ENCODE measurements around the gene CDC45.

CDC45 gene

DNA sequence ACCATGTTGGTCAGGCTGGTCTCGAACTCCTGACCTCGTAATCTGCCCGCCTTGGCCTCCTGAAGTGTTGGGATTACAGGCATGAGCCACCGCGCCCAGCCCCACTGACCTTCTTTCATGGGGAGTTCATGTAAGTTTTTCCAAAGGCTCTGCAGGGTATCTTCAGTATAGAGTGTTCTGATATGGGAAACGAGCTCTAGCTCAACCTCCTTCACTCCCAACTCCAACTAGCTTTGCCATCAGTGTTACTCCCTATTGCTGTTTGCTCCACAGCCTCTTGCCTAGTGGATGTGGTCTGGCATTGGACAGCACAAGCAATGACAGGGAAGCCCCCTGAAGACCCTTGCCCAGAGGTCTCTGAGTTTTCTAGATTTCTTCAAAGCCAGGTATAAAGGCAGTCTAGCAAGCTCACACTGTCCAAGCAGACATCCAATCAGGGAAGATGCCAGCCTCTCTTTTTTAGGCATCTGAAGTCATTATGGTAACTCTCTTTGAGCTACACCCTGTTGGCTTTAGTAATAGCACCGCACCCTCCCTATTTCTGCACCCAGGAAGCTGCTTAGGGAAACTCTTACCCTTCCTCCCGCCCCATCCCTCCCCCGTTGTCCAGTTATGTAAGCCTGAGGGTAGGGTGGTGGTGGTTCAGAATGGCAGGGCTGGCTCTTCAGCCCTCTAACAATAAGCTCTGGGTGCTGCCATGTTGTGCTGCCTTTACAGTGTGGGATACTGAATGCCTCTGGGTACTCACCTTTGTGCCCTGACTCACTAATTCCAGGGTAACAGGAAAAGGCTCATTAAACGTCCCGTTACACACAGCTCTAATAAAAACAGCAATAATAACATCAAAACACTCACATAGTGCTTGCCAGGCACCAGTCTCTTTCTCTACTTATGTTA lies 85.9 kb downstream of the CDC45 start:
- no peak for DNase-seq (ENCODE audit: low read depth)

DNA sequence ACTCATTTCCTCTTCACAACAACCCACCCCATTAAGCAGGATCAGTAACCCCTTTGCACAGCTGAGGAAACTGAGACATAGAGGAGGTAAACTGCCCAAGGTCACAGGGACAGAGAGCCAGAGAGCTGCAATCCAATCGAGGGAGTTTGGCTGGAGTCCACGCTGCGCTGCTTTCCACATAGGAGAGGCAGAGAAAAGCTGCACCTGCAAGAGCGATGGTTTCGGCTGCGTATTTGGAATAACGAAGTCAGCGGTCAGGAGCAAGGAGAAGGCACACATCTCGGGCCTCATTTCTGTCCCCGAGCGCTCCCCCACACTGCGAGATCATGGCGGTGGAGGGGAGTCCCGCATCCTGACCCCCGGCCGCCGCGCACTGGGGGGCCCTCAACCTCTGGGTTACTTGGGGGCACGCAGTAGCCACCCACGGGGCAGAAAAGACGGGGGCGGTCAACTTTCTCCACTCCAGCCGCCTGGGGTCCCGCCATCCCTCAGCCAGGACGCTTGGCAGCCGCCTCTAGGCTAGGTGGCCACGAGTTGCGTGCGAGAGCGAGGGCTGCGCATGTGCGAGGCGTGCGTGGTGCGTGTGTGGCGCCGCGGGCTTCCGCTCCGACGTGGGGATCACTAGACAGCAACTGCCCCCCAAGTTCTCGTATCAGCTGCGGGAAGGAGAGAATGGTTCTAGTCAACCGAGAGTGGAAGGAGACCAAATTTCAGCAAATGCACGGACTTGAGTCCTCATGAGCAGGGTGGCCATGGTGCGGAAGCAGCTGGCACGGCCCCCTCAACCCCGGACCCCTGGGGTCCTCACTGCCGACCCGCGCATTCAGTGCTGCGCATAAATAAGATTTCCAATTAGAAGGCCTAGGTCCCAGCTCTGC lies 86.8 kb downstream of the CDC45 start:
- DNase-seq (ENCODE audit: low read depth) = no peak

DNA sequence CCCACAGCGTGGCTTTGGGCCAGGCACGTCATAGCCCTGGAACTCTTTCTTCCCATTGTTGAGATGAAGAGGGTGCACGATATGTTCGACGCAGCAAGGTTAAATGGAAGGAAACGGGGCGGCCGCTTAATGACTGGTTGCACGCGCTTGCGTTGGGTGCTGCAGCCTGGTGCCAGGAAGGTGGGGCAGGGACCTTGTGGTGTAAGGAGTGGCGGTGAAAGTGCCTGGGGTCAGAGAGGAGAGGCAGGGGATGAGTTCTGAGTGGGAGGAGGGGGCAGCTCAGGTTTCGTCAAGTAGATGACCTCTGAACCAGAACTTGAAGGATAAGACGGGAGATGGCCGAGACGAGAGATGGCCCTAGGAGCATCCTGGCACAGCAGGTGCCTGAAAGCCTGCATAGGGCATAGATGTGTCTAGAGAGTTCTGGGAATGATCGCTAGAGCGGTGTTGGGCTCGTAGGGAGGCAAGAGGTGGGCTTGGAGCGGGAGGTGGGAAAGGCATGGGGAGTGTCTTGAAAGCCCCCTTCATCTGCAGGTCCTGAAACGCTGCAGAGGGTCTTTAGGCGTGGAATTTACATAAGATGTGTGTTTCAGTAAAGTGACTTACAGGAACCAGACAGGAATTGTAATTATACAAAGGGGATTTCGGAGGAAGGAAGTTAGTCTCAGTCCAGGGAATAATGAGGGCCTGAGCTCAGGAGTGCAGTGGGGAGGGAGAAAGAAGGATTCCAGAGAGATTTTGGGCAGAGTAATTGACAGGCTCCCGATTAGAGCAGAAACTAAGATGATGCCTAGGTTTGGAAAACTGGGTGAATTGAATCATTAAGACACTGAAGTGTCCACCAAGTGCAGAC lies 87.7 kb downstream of the CDC45 start:
- DNase-seq (ENCODE audit: low read depth) = no peak

DNA sequence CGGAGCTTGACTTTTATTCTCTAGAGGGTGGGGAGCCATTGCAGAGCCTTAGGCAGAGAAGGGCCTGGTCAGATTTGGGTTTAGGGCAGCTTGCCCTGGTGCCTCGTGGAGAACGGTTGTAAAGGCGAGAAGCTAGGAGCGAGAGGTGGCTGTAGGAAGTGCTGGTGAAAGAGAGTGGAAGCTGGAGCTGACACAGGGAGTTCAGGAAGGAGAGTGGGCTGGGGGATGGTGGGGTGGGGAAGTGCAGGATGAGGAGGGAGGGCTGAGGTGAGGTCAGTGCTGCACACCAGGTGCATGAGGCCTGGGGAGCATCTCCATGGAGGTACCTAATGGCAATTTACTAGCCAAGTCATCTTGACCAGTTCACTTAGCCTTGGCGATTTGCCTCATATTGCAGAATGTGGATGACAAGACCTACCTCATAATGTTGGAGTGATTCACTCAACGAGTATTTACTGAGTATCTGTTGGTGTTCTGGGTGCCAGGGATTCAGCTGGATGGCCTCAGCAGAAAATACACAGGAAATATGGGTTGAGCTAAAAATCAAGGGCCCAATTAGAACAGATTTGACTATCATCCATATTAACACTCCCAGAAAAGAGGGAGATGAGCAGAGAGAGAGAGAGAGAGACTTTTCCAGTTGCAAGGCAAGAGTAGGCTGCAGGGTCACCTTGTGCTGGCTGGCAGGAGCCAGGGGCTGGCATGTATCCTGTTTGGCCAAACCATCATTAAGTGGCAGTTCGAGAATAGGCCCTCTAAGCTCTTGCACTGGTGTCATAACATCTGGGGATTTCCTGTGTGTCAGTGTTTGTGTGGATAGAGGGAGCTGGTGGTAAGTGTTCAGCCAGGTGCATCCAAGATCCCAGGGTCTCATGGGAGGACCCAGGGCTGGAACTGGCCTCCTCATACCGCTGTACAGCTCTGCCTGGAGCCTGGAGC lies 88.9 kb downstream of the CDC45 start:
- DNase-seq (ENCODE audit: low read depth) = no peak

DNA sequence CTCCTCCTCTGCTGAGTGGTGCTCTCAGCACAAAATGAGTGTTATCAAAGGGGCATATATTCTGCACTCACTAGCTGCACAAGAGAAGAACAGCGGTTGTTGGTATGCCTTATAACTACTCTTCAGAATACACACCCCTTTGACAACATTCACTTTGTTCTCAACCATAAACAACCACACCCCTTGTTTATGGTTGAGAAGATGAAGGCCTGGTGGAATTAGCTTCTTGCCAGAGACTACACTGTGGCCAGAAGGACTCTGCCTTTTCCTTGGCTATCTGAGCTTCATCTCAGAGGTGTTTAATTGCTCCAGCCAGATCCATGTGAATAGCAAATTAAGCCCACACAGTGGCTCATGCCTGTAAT lies 89.5 kb downstream of the CDC45 start:
- no peak for DNase-seq (ENCODE audit: low read depth)

DNA sequence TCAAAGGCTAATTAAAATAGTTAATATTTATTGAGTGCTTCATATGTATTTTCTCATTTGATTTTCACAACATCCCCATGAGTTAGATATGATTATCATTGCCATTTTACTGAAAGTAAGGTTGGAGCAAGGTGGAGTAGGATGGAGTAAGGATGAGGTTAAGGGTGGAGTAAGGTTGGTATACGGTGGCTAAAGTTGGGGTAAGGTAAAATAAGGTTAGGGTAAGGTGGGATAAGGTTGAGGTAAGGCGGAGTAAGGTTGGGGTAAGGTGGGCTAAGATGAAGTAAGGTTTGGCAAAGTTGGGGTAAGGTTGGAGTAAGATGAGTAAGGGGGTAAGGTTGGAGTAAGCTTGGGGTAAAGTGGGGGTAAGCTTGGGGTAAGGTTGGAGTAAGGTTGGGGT lies 90.3 kb downstream of the CDC45 start:
- no peak for DNase-seq (ENCODE audit: low read depth)

Data from activated T-helper 1 cell treated with Interleukin-2 at 50 U/mL for 16 hours (primary cell).